Heart left ventricle (tissue), 13 donors: ENCODE results near the gene GNGT1.

Source experiments
- POLR2A ChIP-seq, 2 donors: fragments of 450-650 bp; IDR thresholded peaks; one replicate each; pipeline ENCODE4 v1.6.1; 2017; ENCODE audit warnings: antibody characterized with exemption in 2 of 2, mild to moderate bottlenecking in 2 of 2, moderate library complexity in 2 of 2
- TF ChIP-seq, protein P1 (sequence below), 12 donors: fragments of 200-600 bp; sonication (generic) in 4 of 12; IDR thresholded peaks; one replicate each; pipeline versions ENCODE4 v1.5.0 to v1.8.0; 2018 to 2022; ENCODE audit warnings: antibody characterized with exemption in 12 of 12, mild to moderate bottlenecking in 5 of 12
- donor health status: ischemic (EF 13 %, LVEDD 7.1; RV severe dilation, severe dysfunction).
- donor health status: DM: no; HTN: yes; CAD: no.
- donor health status: DM: no; HTN: no; CAD: no.
- donor health status: ischemic (EF 25% LVEDD 6.9; RV normal size, moderate dysfunction).
- donor health status: ischemic (EF 25% LVEDD 5.7; RV mildly dilated, moderate dysfunction).
- donor health status: ischemic (EF 35%, LVEDD 5.7; RV mildly dilated, moderate dysfunction).
- donor health status: nonischemic (EF 11% LVEDD 7.7; RV severe dilation, severe dysfunction).
- donor health status: DM: yes; HTN: yes; CAD: no.
- donor health status: PGD.
- donor health status: ischemic (EF 29% LVEDD 5.4; RV normal size, mild dysfunction).
- donor health status: nonischemic (EF 23%, LVEDD 6.1; RV moderate dilation, normal function).

DNA sequence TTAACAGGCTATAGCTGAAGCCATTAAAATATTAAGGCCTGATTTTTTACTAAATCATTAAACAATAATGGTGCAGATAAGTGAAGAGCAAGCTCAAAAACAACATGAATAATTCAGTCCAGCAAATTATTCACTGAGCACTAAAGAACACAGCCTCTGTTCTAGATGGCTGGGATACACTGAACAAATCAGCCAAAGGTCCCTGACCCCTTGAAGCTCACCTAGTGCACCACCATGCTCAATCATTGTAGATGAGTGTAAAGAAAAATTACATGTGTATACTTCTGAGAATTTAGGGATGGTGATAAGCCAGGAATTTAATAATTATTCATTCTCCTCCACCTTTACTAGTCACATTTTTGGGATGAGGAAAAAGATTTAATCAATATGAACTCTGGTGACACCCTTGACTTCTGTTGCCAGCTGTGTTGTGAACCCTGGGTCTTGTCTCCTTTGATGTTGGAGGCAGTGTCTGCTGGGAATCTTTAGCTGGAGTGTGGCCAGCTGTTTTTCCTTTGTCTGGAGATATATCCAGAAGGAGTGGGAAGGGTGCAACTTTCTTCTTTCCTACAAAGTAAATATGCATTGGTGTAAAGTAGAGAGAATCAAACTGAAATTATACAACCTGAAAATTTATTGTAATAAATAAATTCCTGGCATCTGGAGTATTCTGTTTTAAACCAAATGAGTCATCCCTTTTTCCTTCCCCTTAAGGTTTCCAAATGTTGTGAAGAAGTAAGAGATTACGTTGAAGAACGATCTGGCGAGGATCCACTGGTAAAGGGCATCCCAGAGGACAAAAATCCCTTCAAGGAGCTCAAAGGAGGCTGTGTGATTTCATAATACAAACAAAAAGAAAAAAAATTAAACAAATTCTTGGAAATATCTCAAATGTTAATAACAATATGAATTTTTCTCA lies 4.0 kb downstream of the GNGT1 start:
- TF ChIP-seq, protein P1, sequence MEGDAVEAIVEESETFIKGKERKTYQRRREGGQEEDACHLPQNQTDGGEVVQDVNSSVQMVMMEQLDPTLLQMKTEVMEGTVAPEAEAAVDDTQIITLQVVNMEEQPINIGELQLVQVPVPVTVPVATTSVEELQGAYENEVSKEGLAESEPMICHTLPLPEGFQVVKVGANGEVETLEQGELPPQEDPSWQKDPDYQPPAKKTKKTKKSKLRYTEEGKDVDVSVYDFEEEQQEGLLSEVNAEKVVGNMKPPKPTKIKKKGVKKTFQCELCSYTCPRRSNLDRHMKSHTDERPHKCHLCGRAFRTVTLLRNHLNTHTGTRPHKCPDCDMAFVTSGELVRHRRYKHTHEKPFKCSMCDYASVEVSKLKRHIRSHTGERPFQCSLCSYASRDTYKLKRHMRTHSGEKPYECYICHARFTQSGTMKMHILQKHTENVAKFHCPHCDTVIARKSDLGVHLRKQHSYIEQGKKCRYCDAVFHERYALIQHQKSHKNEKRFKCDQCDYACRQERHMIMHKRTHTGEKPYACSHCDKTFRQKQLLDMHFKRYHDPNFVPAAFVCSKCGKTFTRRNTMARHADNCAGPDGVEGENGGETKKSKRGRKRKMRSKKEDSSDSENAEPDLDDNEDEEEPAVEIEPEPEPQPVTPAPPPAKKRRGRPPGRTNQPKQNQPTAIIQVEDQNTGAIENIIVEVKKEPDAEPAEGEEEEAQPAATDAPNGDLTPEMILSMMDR (IDR thresholded peaks at IDR 0.05): no peak
- TF ChIP-seq POLR2A (IDR thresholded peaks at IDR 0.05): no peak
